Osteocyte (in vitro differentiated cells): ENCODE results near the gene NPDC1. TPM values are rescaled to one million over a fixed set of nuclear protein-coding genes. Genes with fewer than 3 reads are reported as not detected.

ENCODE experiments used
- DNase-seq: peaks from one replicate; pipeline ENCODE4 v3.0.0; 2021; ENCODE audit warnings: mixed read lengths; ENCODE audit not compliant: unreplicated experiment; ENCODE audit errors: extremely low spot score
- H3K27ac Mint-ChIP-seq: one replicate; pipeline ENCODE4 v1.8.0; 2021; ENCODE audit warnings: mild to moderate bottlenecking, mixed read lengths; ENCODE audit not compliant: unreplicated experiment
- H3K27me3 Mint-ChIP-seq: one replicate; pipeline ENCODE4 v1.8.0; 2021; ENCODE audit warnings: mixed read lengths; ENCODE audit not compliant: unreplicated experiment
- H3K36me3 Mint-ChIP-seq: one replicate; pipeline ENCODE4 v1.8.0; 2021; ENCODE audit warnings: mixed read lengths; ENCODE audit not compliant: unreplicated experiment
- H3K4me1 Mint-ChIP-seq: one replicate; pipeline ENCODE4 v1.8.0; 2021; ENCODE audit warnings: mixed read lengths; ENCODE audit not compliant: unreplicated experiment
- H3K4me3 Mint-ChIP-seq: one replicate; pipeline ENCODE4 v1.8.0; 2021; ENCODE audit warnings: mild to moderate bottlenecking, moderate library complexity, mixed read lengths; ENCODE audit not compliant: unreplicated experiment
- H3K9me3 Mint-ChIP-seq: one replicate; pipeline ENCODE4 v1.8.0; 2021; ENCODE audit warnings: mixed read lengths; ENCODE audit not compliant: unreplicated experiment
- CTCF ChIP-seq: fragments of 200-600 bp; sonication (generic); IDR thresholded peaks from 2 replicates; pipeline ENCODE4 v1.5.0; 2021; ENCODE audit warnings: antibody characterized with exemption, mild to moderate bottlenecking, moderate library complexity
- total RNA-seq: library from RNA; stranded (reverse); gene quantifications from 2 replicates; pipeline ENCODE4 v1.2.1, GENCODE V29; 2021

The NPDC1 gene
- total RNA-seq, 1 donor from 2014 or later = 91.0 TPM

- Mint-ChIP-seq H3K4me1 (no peaks in the 10 kb centered on the region), H3K9me3 (no peaks in the 10 kb centered on the region), H3K27me3 (no peaks in the 10 kb centered on the region), H3K27ac (no peak overlapping the region), H3K4me3 (no peak overlapping the region), H3K36me3 (peaks cover 3% of the 10 kb centered on the region)
- no peak for DNase-seq
- TF ChIP-seq CTCF = no peak
Observed at GRCh38 chr9:137011907-137012675, 33.9 kb downstream of the NPDC1 start.

- TF ChIP-seq CTCF = no peak
- DNase-seq = no peak
- H3K4me1 Mint-ChIP-seq = no peaks in the 10 kb centered on the region
- H3K36me3 Mint-ChIP-seq = peaks cover 1% of the 10 kb centered on the region
- H3K27ac Mint-ChIP-seq = no peak overlapping the region
- no peaks in the 10 kb centered on the region for H3K9me3 Mint-ChIP-seq
- H3K4me3 Mint-ChIP-seq = no peak overlapping the region
- no peaks in the 10 kb centered on the region for H3K27me3 Mint-ChIP-seq
Observed at GRCh38 chr9:137011156-137011555, 34.8 kb downstream of the NPDC1 start.

- H3K4me1 Mint-ChIP-seq = no peaks in the 10 kb centered on the region
- no peak overlapping the region for H3K27ac Mint-ChIP-seq
- peaks cover 1% of the 10 kb centered on the region for H3K36me3 Mint-ChIP-seq
- H3K9me3 Mint-ChIP-seq = no peaks in the 10 kb centered on the region
- no peak for TF ChIP-seq CTCF
- H3K27me3 Mint-ChIP-seq = no peaks in the 10 kb centered on the region
- DNase-seq = no peak
- H3K4me3 Mint-ChIP-seq = no peak overlapping the region
Observed at GRCh38 chr9:137009938-137010732, 35.8 kb downstream of the NPDC1 start.

- Mint-ChIP-seq H3K4me3 (no peak overlapping the region), H3K27ac (no peak overlapping the region), H3K27me3 (no peaks in the 10 kb centered on the region), H3K36me3 (peaks cover 1% of the 10 kb centered on the region), H3K9me3 (no peaks in the 10 kb centered on the region), H3K4me1 (no peaks in the 10 kb centered on the region)
- no peak for TF ChIP-seq CTCF
- no peak for DNase-seq
Observed at GRCh38 chr9:137009217-137009616, 36.8 kb downstream of the NPDC1 start.

- no peak overlapping the region for H3K4me3 Mint-ChIP-seq
- TF ChIP-seq CTCF = no peak
- no peaks in the 10 kb centered on the region for H3K27me3 Mint-ChIP-seq
- no peak for DNase-seq
- H3K27ac Mint-ChIP-seq = no peak overlapping the region
- H3K4me1 Mint-ChIP-seq = no peaks in the 10 kb centered on the region
- no peaks in the 10 kb centered on the region for H3K36me3 Mint-ChIP-seq
- H3K9me3 Mint-ChIP-seq = no peaks in the 10 kb centered on the region
Observed at GRCh38 chr9:137008312-137008711, 37.7 kb downstream of the NPDC1 start.
